HFF-Myc (cell line): ENCODE results near the gene ZFYVE28.
A peak's percentile ranks its signal among the peaks of the same experiment; 100 is the strongest.

ENCODE experiments used
- DNase-seq: peaks from one replicate; pipeline ENCODE4 v3.0.0-alpha.2; 2011; ENCODE audit warnings: low read depth; ENCODE audit errors: extremely low read depth
- H3K4me3 ChIP-seq: replicated peaks from 2 replicates; pipeline ENCODE4 v1.5.1; 2011; ENCODE audit warnings: low read depth, mild to moderate bottlenecking, control low read depth, low read length
- TF ChIP-seq, protein P1 (sequence below): IDR thresholded peaks from 2 replicates; pipeline ENCODE4 v1.5.1; 2012; ENCODE audit warnings: mild to moderate bottlenecking, low read depth, low read length, control low read depth; ENCODE audit errors: missing control alignments

The ZFYVE28 gene

DNA sequence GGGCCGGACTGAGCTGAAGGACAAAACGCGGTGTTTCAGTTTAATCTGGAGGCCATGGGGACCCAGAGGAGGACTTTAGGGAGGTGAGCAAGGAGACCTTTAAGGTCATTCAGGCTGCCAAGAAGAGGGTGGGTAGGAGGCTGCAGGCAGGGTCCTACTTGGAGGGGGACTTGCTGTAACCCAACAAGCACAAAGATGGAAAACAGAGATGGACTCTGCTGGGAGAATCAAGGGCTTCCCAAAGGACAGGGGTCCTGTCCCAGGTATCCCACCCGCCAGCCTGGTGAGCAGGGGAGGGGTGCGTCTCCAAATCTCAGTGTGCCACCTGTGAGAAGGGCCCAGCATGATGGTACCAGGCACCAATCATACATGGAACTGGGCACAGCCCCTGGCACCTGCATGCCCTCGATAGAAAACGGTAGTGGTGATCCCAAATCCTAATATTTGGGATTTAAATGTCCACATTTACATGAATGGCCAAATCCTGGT lies 172.6 kb downstream of the ZFYVE28 start:
- TF ChIP-seq, protein P1, sequence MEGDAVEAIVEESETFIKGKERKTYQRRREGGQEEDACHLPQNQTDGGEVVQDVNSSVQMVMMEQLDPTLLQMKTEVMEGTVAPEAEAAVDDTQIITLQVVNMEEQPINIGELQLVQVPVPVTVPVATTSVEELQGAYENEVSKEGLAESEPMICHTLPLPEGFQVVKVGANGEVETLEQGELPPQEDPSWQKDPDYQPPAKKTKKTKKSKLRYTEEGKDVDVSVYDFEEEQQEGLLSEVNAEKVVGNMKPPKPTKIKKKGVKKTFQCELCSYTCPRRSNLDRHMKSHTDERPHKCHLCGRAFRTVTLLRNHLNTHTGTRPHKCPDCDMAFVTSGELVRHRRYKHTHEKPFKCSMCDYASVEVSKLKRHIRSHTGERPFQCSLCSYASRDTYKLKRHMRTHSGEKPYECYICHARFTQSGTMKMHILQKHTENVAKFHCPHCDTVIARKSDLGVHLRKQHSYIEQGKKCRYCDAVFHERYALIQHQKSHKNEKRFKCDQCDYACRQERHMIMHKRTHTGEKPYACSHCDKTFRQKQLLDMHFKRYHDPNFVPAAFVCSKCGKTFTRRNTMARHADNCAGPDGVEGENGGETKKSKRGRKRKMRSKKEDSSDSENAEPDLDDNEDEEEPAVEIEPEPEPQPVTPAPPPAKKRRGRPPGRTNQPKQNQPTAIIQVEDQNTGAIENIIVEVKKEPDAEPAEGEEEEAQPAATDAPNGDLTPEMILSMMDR = no peak
- DNase-seq = no peak
- H3K4me3 ChIP-seq = no peak overlapping the region

DNA sequence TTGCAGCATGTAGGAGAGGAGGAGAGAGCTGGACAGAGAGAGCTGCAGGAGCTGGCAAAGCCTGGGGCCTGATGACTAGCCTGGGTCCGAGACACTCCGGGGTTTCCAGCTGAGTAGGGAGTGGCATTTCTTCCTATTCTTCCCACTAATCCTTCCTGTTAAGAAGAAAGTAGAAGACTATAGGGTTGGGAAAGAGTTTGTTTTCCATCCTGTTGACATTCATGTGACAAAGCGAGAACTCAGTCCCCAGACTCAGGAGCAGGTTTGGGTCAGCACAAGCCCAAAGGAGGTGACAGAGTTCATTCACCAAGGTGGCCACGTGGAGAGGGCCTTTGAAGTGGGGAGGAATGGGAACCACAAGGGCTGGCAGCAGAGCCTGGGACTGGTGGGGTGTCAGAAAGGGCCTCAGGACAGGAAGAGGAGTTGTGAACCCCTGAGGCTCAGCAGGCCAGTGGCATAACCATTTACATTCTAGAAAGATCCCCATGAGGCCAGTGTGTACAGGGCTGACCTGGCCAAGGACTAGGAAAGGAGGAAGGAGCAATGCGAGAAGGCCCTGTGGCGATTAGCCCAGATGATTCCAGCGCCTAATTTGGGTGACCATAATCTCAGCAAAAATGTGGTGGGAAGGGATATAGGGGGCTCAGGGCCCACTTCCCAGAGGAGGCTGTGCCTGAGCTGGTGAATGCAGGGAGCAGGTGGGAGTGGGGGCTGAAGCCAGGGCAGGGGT lies 173.2 kb downstream of the ZFYVE28 start:
- no peak for DNase-seq
- TF ChIP-seq, protein P1 = no peak

DNA sequence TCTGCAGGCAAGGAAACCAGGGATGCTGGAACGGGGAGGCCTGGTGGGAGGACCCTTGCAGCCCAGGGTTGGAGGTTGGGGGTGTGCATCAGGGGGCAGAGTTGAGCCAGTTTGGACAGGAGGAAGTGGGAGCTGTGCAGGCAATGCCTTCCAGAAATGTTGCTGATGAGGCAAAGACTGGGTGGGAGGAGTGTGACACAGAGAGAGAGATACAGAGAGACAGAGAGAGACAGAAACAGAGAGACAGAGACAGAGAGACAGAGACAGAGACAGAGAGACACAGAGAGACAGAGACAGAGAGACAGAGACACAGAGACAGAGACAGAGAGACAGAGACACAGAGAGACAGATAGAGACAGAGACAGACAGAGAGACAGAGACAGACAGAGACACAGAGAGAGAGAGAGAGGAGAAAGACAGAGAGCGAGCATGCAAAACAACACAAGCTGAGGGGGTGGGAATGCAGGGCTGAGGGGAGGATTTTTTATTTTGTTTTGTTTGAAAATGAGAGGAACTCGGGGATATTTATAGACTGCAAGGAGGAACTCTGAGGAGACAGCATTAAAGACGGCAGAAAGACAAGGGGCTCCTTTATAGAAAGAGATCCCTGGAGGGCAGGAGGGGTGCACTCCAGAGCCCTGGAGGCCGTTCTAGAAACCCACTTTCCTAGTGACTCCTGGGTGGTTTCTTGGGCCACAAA lies 174.6 kb downstream of the ZFYVE28 start:
- no peak for DNase-seq
- no peak overlapping the region for H3K4me3 ChIP-seq
- TF ChIP-seq, protein P1 = peak; percentile 24

More for the DNA sequence above, 173.2 kb downstream of the ZFYVE28 start:
- no peak overlapping the region for H3K4me3 ChIP-seq

DNA sequence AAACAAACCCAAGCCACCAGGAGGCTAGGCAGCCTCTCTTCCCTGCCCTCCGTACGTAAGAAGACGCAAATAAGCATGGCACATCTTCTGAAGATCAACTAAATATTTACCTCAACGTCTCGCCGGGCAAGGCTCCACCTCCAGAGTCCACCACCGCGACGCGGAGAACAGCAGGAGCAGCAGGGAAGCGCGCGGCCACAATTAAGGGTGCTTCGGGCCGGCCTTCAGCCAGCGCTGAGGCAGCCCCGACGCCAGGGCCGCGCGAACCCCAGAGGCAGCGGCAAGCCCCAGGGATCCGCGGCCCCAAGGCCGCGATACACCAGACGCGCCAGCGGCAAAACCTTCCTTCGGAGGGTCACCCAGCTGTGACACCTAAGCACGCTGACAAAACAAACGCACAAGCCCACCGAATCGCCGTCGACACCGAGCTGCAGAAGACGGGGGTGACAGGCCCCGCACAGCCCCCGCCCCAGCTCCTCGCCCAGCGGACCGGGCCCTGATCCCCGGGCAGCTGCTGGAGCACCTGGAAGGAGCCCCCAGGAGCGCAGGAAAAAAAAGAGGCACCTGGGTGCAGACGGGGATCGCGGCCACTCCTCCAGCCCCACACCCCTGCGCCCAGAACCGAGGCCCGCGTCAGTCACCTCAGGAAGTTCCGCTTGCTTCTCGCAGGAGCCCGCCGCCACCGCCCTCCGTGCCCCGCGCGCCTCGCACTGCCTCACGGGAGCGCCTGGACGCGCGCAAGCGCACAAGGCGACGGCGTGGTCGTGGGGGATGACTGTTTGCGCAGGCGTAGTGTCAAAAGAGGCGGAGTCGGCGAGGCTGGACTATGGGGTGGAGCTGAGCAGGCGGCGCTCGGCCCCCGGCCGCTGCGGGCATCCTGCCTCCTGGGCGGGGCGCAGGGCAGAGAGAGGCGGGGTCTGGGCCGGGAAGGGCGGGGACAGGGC lies 176.8 kb downstream of the ZFYVE28 start, which contains the start of the genes HAUS3 and POLN:
TSS of gene HAUS3 (minus strand) at position 712 of the 944 bp plus-strand sequence. CDS start 1,175 bp downstream, outside the sequence.
TSS of gene POLN (minus strand) at position 712 of the 944 bp plus-strand sequence. CDS start 12,890 bp downstream, outside the sequence.
- H3K4me3 ChIP-seq = peak within 1 kb of the TSS; percentile 88
- peak; percentile 94 for DNase-seq
- TF ChIP-seq, protein P1 = no peak

DNA sequence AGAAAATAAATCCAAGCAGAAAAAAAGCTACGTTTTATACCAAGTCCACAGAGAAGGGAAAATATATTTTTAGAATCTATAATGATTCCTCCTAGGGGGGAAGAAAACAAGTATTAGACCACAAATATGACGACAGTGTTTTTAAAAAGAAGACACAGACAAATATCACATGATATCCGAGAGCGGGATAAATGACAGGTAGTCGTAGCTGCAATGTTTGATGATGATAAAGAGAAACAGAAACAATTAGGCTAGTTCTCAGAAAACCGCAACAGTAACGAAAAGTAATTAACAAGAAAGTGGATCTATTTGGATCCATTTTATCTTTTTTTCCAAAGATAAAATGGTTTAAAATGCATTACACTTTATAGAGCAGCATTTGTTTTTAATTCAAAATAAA lies 177.4 kb downstream of the ZFYVE28 start:
- peak overlapping the region; percentile 88 for H3K4me3 ChIP-seq
- TF ChIP-seq, protein P1 = no peak
- no peak for DNase-seq
